SK-N-MC (cell line): ENCODE data around the gene MTX1.

Experiments used
- DNase-seq: peaks from one replicate; pipeline ENCODE4 v3.0.0-alpha.2; 2011; ENCODE audit warnings: low read depth, low spot score
- H3K27ac ChIP-seq: fragments of 200-600 bp; sonication (generic); 2 replicates; pipeline ENCODE4 v1.5.1; 2016; ENCODE audit warnings: mixed run types
- H3K36me3 ChIP-seq: fragments of 200-600 bp; sonication (generic); 2 replicates; pipeline ENCODE4 v1.6.1; 2017; ENCODE audit warnings: antibody characterized with exemption, low read length, mixed read lengths; ENCODE audit not compliant: insufficient read depth
- H3K4me3 ChIP-seq: fragments of 200-600 bp; sonication (generic); 2 replicates; pipeline ENCODE4 v1.5.1; 2016
- H3K9ac ChIP-seq: fragments of 200-600 bp; sonication (generic); 2 replicates; pipeline ENCODE4 v1.8.0; 2017; ENCODE audit warnings: mixed run types, mixed read lengths; ENCODE audit not compliant: insufficient read length
- H3K9me3 ChIP-seq: fragments of 200-600 bp; sonication (generic); 2 replicates; pipeline ENCODE4 v1.6.1; 2017; ENCODE audit warnings: low read depth, mild to moderate bottlenecking, antibody characterized with exemption, low read length, moderate library complexity, mixed read lengths
- EZH2 ChIP-seq: fragments of 200-600 bp; sonication (generic); IDR thresholded peaks from one replicate; pipeline ENCODE4 v1.6.1; 2017; ENCODE audit warnings: antibody characterized with exemption
- FOXP2 ChIP-seq: optimal IDR thresholded peaks from 2 replicates; pipeline ENCODE3; 2011; ENCODE audit warnings: mild to moderate bottlenecking, moderate library complexity; ENCODE audit not compliant: insufficient read depth; ENCODE audit errors: extremely low read length, control extremely low read depth
- POLR2AphosphoS5 ChIP-seq: IDR thresholded peaks from 2 replicates; pipeline ENCODE4 v1.6.1; 2012; ENCODE audit warnings: mild to moderate bottlenecking, low read depth, low read length, borderline replicate concordance

Gene MTX1

GRCh38 chr1:155172732-155173477 lies 35.6 kb upstream of the MTX1 start, which contains the start of gene KRTCAP2:
Gene KRTCAP2 (minus strand): TSS chr1:155173304. CDS start chr1:155173224, 80 bp downstream.
- peaks cover 12% of the 10 kb centered on the region for H3K36me3 ChIP-seq
- DNase-seq: peak; percentile 73
- H3K4me3 ChIP-seq: peak within 1 kb of the TSS; percentile 92
- H3K27ac ChIP-seq: peak within 1 kb of the TSS; percentile 93
- TF ChIP-seq FOXP2 (no peak), POLR2AphosphoS5 (peak; percentile 94)
- no peaks in the 10 kb centered on the region for H3K9me3 ChIP-seq
- H3K9ac ChIP-seq: peak within 1 kb of the TSS; percentile 92

GRCh38 chr1:155173478-155174323 lies 34.8 kb upstream of the MTX1 start, which contains the start of gene TRIM46:
Gene TRIM46 (plus strand): TSS chr1:155173849. CDS start chr1:155173967, 118 bp downstream.
- no peak for DNase-seq
- peak within 1 kb of the TSS; percentile 92 for H3K4me3 ChIP-seq

GRCh38 chr1:155174324-155175280 lies 33.9 kb upstream of the MTX1 start:
- Histone ChIP-seq H3K9me3 (no peaks in the 10 kb centered on the region), H3K27ac (no peak overlapping the region), H3K9ac (no peak overlapping the region), H3K4me3 (peak overlapping the region; percentile 92), H3K36me3 (peaks cover 14% of the 10 kb centered on the region)
- TF ChIP-seq POLR2AphosphoS5 (no peak), EZH2 (no peak), FOXP2 (no peak)
- DNase-seq: no peak

More at GRCh38 chr1:155173478-155174323, 34.8 kb upstream of the MTX1 start, which contains the start of gene TRIM46:
- peak within 1 kb of the TSS; percentile 92 for H3K9ac ChIP-seq
- no peaks in the 10 kb centered on the region for H3K9me3 ChIP-seq
- 0 out of 2 replicates have a peak, but pooled peaks have one; percentile 9 for TF ChIP-seq POLR2AphosphoS5
- no peak for TF ChIP-seq FOXP2
- H3K27ac ChIP-seq: peak within 1 kb of the TSS; percentile 93
- H3K36me3 ChIP-seq: peaks cover 14% of the 10 kb centered on the region

- H3K4me3 ChIP-seq: no peak overlapping the region
- TF ChIP-seq POLR2AphosphoS5 (no peak), EZH2 (no peak), FOXP2 (no peak)
- no peaks in the 10 kb centered on the region for H3K9me3 ChIP-seq
- H3K9ac ChIP-seq: no peak overlapping the region
- H3K36me3 ChIP-seq: peaks cover 15% of the 10 kb centered on the region
- no peak overlapping the region for H3K27ac ChIP-seq
- no peak for DNase-seq
Measured at GRCh38 chr1:155175281-155175926, 33.1 kb upstream of the MTX1 start.

GRCh38 chr1:155175927-155176371 lies 32.5 kb upstream of the MTX1 start:
- Histone ChIP-seq H3K36me3 (peaks cover 14% of the 10 kb centered on the region), H3K9me3 (no peaks in the 10 kb centered on the region), H3K4me3 (no peak overlapping the region), H3K27ac (no peak overlapping the region), H3K9ac (no peak overlapping the region)
- no peak for DNase-seq
- no peak for TF ChIP-seq POLR2AphosphoS5
- no peak for TF ChIP-seq FOXP2
- no peak for TF ChIP-seq EZH2

- H3K4me3 ChIP-seq: no peak overlapping the region
Measured at GRCh38 chr1:155176544-155177071, 31.9 kb upstream of the MTX1 start.

More at GRCh38 chr1:155176544-155177071, 31.9 kb upstream of the MTX1 start:
- Histone ChIP-seq H3K9ac (no peak overlapping the region), H3K27ac (no peak overlapping the region), H3K9me3 (no peaks in the 10 kb centered on the region), H3K36me3 (peaks cover 14% of the 10 kb centered on the region)
- DNase-seq: peak; percentile 42
- TF ChIP-seq EZH2 (no peak), POLR2AphosphoS5 (no peak), FOXP2 (no peak)
